ENCODE measurements around the gene PIAS2.

The PIAS2 gene

DNA sequence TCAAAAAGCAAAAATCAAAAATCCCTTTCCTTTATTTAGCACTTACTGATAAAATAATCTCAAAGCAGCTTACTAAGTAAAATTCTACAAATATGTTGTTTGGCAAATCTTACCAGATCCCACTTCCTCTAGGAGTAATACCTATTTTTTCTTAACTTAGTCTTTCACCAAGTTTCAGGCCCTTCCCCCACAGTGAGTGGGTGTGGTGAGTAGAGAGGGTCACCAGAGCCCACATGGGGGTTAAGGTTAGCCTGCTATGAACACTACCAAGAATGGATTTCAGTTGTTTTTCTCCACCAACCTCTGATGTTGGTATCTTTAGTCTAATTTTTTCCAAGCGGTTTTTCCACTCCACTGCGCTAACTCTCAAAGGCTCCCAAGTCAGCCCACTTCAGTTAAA, 23.2 kb downstream of the PIAS2 start:
- H3K4me3 ChIP-seq (ENCODE audit: low read length) = no peak overlapping the region
- peaks cover 24% of the 10 kb centered on the region for H3K4me1 ChIP-seq (ENCODE audit: insufficient read depth, low read length)
- 92% methylated on average over 2 of the region's 2 CpGs for WGBS
- H3K9me3 ChIP-seq (ENCODE audit: insufficient read depth, low read depth, low read length) = peaks cover 22% of the 10 kb centered on the region
- no peak overlapping the region for H3K9ac ChIP-seq (ENCODE audit: low read depth, low read length)
- H3K27me3 ChIP-seq (ENCODE audit: insufficient read depth, low read length) = no peaks in the 10 kb centered on the region
- H3K27ac ChIP-seq (ENCODE audit: low read depth, low read length) = no peak overlapping the region
- H3K36me3 ChIP-seq (ENCODE audit: insufficient read depth, low read length) = peaks cover 22% of the 10 kb centered on the region

DNA sequence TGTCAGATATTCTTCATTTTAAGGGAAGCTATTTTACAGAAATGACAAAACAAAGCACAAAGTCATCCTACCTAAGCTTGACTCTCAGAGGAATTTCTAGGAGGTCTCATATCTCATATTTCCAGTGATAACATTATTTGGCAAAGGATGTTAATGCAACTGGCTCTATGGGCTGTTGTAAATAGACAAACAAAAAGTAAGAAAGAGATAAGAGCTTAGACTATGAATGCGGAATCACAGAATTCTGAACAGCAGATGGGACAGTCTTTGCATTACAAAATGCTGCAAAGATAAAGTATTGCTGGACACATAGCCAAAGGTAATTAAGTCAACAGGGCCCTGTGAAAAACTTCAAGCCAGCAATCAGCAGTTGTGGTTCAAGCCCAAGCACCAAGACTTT, 23.9 kb downstream of the PIAS2 start:
- Histone ChIP-seq H3K9me3 (ENCODE audit: insufficient read depth, low read depth, low read length) (peaks cover 30% of the 10 kb centered on the region), H3K9ac (ENCODE audit: low read depth, low read length) (no peak overlapping the region), H3K27me3 (ENCODE audit: insufficient read depth, low read length) (no peaks in the 10 kb centered on the region), H3K27ac (ENCODE audit: low read depth, low read length) (no peak overlapping the region), H3K36me3 (ENCODE audit: insufficient read depth, low read length) (peaks cover 29% of the 10 kb centered on the region), H3K4me1 (ENCODE audit: insufficient read depth, low read length) (peaks cover 17% of the 10 kb centered on the region), H3K4me3 (ENCODE audit: low read length) (no peak overlapping the region)
- 97% methylated on average over 1 of the region's 1 CpG for WGBS

DNA sequence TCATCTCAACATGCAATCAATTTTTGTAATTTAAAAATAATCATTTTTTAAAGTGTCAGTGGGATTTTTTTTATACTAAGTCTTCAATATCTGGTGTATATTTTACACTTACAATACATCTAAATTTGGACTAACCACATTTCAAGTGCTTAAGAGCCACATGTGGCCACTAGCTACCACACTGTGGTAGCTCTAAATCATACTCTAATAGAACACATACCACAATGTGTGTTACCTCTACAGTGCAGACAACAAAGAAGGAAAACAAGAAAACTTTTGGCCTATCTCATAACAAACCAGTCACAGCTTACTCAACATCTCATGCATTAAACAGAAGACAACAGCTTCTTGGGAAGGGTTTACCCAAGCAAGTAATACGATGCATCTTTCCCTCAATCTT, 24.5 kb downstream of the PIAS2 start:
- peaks cover 35% of the 10 kb centered on the region for H3K36me3 ChIP-seq (ENCODE audit: insufficient read depth, low read length)
- no peak overlapping the region for H3K27ac ChIP-seq (ENCODE audit: low read depth, low read length)
- peaks cover 16% of the 10 kb centered on the region for H3K4me1 ChIP-seq (ENCODE audit: insufficient read depth, low read length)
- H3K9ac ChIP-seq (ENCODE audit: low read depth, low read length) = no peak overlapping the region
- H3K4me3 ChIP-seq (ENCODE audit: low read length) = no peak overlapping the region
- 86% methylated on average over 1 of the region's 1 CpG for WGBS
- no peaks in the 10 kb centered on the region for H3K27me3 ChIP-seq (ENCODE audit: insufficient read depth, low read length)
- peaks cover 35% of the 10 kb centered on the region for H3K9me3 ChIP-seq (ENCODE audit: insufficient read depth, low read depth, low read length)

DNA sequence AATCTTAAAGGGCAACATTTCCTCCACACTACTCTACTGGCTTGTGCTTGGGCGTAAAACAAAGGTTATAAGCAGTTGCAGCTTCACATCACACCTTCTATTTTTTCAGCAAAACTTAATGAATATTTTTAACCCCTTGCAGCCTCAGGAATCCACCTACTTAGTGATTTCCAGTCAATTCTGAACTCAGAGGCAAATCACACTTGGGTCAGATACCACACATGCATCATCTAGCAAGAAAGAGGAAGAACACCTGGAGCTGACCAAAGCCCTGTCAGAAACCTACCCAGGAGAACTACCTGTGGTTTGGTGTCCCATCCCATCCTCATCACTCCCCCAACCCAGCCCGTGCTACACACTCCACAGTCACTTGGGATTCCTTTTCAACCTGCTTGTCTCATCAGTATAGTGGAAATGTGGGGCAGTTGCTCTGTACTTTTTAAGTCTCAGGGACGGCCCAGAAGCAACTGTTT, 25.5 kb downstream of the PIAS2 start:
- H3K36me3 ChIP-seq (ENCODE audit: insufficient read depth, low read length) = peaks cover 45% of the 10 kb centered on the region
- WGBS = 95% methylated on average over 3 of the region's 3 CpGs

DNA sequence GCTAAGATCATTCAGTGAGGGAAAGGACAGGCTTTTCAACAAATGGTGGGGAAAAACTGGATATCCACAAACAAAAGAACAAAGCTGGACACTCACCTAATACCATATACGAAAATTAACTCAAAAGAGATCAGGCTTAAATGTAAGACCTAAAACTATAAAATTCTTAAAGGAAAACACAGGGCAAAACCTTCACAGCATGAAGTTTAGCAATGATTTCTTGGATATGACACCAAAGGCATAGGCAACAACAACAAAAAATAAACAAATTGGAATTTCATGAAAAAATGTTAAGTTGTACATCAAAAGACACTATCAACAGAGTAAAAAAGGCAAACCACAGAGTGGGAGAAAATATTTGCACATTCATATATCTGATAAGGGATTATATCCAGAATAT, 28.3 kb downstream of the PIAS2 start:
- Histone ChIP-seq H3K9me3 (ENCODE audit: insufficient read depth, low read depth, low read length) (peaks cover 46% of the 10 kb centered on the region), H3K36me3 (ENCODE audit: insufficient read depth, low read length) (peaks cover 45% of the 10 kb centered on the region), H3K9ac (ENCODE audit: low read depth, low read length) (no peak overlapping the region), H3K27me3 (ENCODE audit: insufficient read depth, low read length) (no peaks in the 10 kb centered on the region), H3K4me1 (ENCODE audit: insufficient read depth, low read length) (no peaks in the 10 kb centered on the region), H3K4me3 (ENCODE audit: low read length) (no peak overlapping the region; the same call in 1 of the 2 replicates), H3K27ac (ENCODE audit: low read depth, low read length) (no peak overlapping the region)
- 97% methylated on average over 1 of the region's 1 CpG for WGBS

More for the DNA sequence above, 25.5 kb downstream of the PIAS2 start:
- peaks cover 45% of the 10 kb centered on the region for H3K9me3 ChIP-seq (ENCODE audit: insufficient read depth, low read depth, low read length)
- no peak overlapping the region for H3K27ac ChIP-seq (ENCODE audit: low read depth, low read length)
- H3K9ac ChIP-seq (ENCODE audit: low read depth, low read length) = no peak overlapping the region
- H3K4me1 ChIP-seq (ENCODE audit: insufficient read depth, low read length) = peaks cover 8% of the 10 kb centered on the region
- H3K27me3 ChIP-seq (ENCODE audit: insufficient read depth, low read length) = no peaks in the 10 kb centered on the region
- no peak overlapping the region for H3K4me3 ChIP-seq (ENCODE audit: low read length)

DNA sequence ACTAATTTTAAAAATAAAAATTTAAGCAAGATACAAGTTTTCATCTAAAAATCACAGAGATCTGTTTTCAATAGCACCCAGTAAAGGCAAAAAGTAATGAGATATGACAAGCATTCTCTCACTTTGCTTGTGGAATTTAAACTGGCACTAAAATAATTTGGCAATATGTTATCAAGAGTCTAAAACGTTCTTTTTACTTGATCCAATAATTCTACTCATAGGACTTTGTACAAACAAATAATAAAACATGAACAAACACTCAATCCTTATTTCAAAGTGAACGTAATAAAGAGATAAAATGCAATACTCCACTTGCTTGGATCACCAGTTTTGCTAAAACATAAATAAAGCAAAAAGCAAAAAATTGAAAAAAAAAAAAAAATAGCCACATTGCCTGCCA, 30.4 kb downstream of the PIAS2 start:
- H3K27me3 ChIP-seq (ENCODE audit: insufficient read depth, low read length) = no peaks in the 10 kb centered on the region
- peaks cover 45% of the 10 kb centered on the region for H3K36me3 ChIP-seq (ENCODE audit: insufficient read depth, low read length)
- H3K9me3 ChIP-seq (ENCODE audit: insufficient read depth, low read depth, low read length) = peaks cover 46% of the 10 kb centered on the region
- H3K4me3 ChIP-seq (ENCODE audit: low read length) = no peak overlapping the region
- H3K9ac ChIP-seq (ENCODE audit: low read depth, low read length) = no peak overlapping the region
- 92% methylated on average over 2 of the region's 2 CpGs for WGBS
- H3K27ac ChIP-seq (ENCODE audit: low read depth, low read length) = no peak overlapping the region
- H3K4me1 ChIP-seq (ENCODE audit: insufficient read depth, low read length) = no peaks in the 10 kb centered on the region

DNA sequence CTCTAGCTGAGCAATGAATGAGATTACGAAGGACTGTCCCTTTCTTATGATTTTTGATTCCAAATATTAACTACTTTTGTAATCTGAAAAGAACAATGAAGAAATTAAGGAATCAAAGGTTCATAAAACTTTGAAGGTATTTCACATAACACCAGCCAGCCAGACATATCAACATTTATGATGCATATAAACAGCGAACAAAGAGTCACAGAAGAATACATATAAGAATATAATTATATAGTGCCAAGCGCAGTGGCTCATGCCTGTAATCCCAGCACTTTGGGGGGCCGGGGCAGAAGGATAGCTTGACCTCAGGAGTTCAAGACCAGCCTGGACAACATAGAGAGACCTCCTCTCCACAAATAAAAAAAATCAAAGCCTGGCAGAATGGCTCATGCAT, 34.1 kb downstream of the PIAS2 start:
- Histone ChIP-seq H3K4me3 (ENCODE audit: low read length) (no peak overlapping the region), H3K9ac (ENCODE audit: low read depth, low read length) (no peak overlapping the region), H3K27ac (ENCODE audit: low read depth, low read length) (no peak overlapping the region), H3K36me3 (ENCODE audit: insufficient read depth, low read length) (peaks cover 34% of the 10 kb centered on the region), H3K4me1 (ENCODE audit: insufficient read depth, low read length) (no peaks in the 10 kb centered on the region), H3K9me3 (ENCODE audit: insufficient read depth, low read depth, low read length) (peaks cover 38% of the 10 kb centered on the region), H3K27me3 (ENCODE audit: insufficient read depth, low read length) (no peaks in the 10 kb centered on the region)
- 97% methylated on average over 2 of the region's 4 CpGs for WGBS

DNA sequence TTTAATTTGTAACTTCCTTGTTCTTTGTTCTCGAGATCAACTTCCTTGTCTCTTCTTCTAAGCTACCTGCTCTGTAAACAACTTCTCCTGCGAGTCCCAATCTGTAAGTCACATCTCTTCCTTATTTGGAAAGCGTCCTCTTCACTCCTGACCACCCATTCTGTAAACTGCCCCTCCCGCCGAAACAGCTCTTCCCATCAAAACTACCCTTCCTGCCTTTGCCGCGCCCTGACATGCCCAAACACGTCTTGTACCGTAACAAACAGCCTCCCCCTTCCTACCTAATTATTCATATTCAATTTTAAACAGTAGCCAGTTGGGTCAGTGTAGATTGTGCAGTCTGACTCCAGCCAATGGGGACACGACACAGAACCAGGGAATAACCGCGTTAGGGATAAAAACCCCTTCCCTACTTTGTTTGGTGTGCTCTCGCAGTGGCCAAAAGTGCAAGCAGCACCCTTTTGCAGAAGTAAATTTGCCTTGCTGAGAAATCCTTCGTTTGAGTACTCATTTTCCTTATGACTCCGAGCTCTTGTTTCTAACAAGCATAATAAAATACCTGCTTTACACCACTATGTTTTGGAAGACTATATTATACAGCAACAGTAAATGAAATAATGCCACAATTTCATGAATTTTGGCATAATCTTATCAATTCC, 39.8 kb downstream of the PIAS2 start:
- Histone ChIP-seq H3K4me1 (ENCODE audit: insufficient read depth, low read length) (no peaks in the 10 kb centered on the region; the same call in 1 of the 2 replicates), H3K9ac (ENCODE audit: low read depth, low read length) (no peak overlapping the region), H3K9me3 (ENCODE audit: insufficient read depth, low read depth, low read length) (peaks cover 38% of the 10 kb centered on the region), H3K36me3 (ENCODE audit: insufficient read depth, low read length) (peaks cover 39% of the 10 kb centered on the region), H3K27me3 (ENCODE audit: insufficient read depth, low read length) (no peaks in the 10 kb centered on the region), H3K27ac (ENCODE audit: low read depth, low read length) (no peak overlapping the region), H3K4me3 (ENCODE audit: low read length) (no peak overlapping the region)
- WGBS = 98% methylated on average over 15 of the region's 15 CpGs

DNA sequence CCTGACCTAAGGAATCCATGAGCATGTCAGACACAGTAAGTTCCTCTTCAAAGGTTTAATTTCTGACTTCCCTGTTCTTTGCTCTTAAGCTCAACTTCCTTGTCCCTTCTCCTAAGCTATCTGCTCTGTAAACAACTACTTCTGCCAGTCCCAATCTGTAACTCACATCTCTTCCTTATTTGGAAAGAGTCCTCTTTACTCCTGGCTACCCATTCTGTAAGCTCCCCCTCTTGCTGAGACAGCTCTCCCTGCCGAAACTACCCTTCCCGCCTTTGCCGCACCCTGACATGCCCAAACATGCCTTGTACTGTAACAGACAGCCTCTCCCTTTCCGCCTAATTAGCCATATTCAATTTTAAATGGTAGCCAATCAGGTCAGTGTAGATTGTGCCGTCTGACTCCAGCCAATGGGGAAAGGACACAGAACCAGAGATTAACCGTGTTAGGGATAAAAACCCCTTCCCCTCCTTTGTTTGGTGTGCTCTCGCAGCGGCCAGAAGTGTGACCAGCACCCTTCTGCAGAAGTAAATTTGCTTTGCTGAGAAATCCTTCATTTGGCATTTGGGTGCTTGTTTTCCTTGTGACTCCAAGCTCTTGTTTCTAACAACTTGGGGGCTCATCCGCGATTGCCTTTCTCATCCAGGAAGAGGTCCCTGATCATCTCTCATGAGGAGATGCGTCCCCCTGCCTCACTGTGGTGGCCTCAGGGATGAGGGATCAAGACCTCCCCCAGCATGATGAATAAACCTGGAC, 49.0 kb downstream of the PIAS2 start:
- H3K4me3 ChIP-seq (ENCODE audit: low read length) = no peak overlapping the region
- H3K36me3 ChIP-seq (ENCODE audit: insufficient read depth, low read length) = peaks cover 15% of the 10 kb centered on the region
- no peak overlapping the region for H3K9ac ChIP-seq (ENCODE audit: low read depth, low read length)
- H3K9me3 ChIP-seq (ENCODE audit: insufficient read depth, low read depth, low read length) = peaks cover 33% of the 10 kb centered on the region
- peaks cover 16% of the 10 kb centered on the region for H3K4me1 ChIP-seq (ENCODE audit: insufficient read depth, low read length)
- H3K27ac ChIP-seq (ENCODE audit: low read depth, low read length) = peak overlapping the region; percentile 0; the same call in 1 of the 2 replicates
- 93% methylated on average over 11 of the region's 11 CpGs for WGBS
- H3K27me3 ChIP-seq (ENCODE audit: insufficient read depth, low read length) = no peaks in the 10 kb centered on the region

DNA sequence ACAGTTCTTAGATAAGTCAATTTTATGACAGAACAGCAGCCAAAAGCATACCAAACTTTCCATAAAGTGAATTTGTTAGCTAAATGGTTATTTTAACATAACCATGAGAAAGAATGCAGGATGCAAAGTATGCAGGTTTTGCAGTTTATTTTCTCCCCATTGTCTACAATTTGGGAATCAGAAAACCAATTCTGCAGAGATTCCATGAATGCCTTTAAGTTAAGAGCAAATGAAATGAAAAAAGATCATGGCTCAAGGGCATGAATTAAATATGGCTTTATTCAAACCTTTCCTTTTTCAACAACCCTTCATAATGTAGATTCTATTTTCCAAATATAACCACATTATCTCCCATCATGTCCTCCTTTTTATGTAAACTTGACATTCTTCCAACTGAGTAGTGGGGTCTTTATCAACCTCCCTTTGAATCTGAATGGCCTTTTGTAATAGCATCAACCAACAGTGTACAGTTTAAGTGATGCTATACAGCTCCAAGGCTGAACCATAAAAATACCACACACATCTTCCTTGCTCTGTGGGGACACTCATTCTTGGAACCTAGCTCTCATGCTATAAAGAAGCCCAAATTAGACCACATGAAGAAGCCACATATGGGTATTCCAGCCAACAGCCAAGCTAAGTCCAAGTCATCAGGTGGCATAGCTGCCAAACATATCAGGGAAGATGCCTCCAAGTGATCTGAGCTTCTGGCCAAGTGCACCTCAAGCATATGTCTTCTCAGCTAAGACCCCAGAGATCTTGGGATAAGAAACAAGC, 49.8 kb downstream of the PIAS2 start:
- no peak overlapping the region for H3K9ac ChIP-seq (ENCODE audit: low read depth, low read length)
- peak overlapping the region; percentile 0; the same call in 1 of the 2 replicates for H3K27ac ChIP-seq (ENCODE audit: low read depth, low read length)
- no peak overlapping the region for H3K4me3 ChIP-seq (ENCODE audit: low read length)
- no peaks in the 10 kb centered on the region for H3K27me3 ChIP-seq (ENCODE audit: insufficient read depth, low read length)
- H3K36me3 ChIP-seq (ENCODE audit: insufficient read depth, low read length) = peaks cover 15% of the 10 kb centered on the region
- peaks cover 33% of the 10 kb centered on the region for H3K9me3 ChIP-seq (ENCODE audit: insufficient read depth, low read depth, low read length)
- peaks cover 16% of the 10 kb centered on the region for H3K4me1 ChIP-seq (ENCODE audit: insufficient read depth, low read length)

DNA sequence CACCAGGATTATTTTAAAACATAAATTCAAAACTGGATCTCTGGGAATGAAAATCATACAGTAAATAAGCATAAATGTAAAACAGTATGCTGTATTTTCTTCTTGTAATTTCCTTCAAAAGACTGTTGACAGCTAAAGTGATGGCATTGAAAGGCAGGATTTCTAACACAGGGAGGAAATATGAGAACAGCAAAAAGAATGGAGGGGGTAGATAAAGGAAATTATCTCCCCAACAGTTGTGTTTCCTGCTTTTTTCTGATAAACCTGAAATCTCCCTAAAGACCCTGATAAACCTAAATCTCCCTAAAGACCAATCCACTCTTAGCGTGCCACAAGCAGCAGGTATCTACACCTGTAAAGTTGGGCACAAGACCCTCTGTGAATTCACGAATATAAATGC, 50.8 kb downstream of the PIAS2 start:
- WGBS = 87% methylated on average over 2 of the region's 2 CpGs

More for the DNA sequence above, 50.8 kb downstream of the PIAS2 start:
- Histone ChIP-seq H3K9ac (ENCODE audit: low read depth, low read length) (no peak overlapping the region), H3K36me3 (ENCODE audit: insufficient read depth, low read length) (peaks cover 17% of the 10 kb centered on the region), H3K27ac (ENCODE audit: low read depth, low read length) (no peak overlapping the region), H3K4me1 (ENCODE audit: insufficient read depth, low read length) (peaks cover 16% of the 10 kb centered on the region), H3K4me3 (ENCODE audit: low read length) (no peak overlapping the region), H3K27me3 (ENCODE audit: insufficient read depth, low read length) (no peaks in the 10 kb centered on the region), H3K9me3 (ENCODE audit: insufficient read depth, low read depth, low read length) (peaks cover 32% of the 10 kb centered on the region)
